GM21447 (cell line): Measurements from ENCODE around the gene SERGEF.

ENCODE experiments used
- ATAC-seq: cut with Tn5 transposase; IDR thresholded peaks from one replicate; pipeline ENCODE4 v1.9.1; 2021; ENCODE audit not compliant: unreplicated experiment

The SERGEF gene

GRCh38 chr11:17821648-17822400, 191.0 kb downstream of the SERGEF start:
- ATAC-seq, result no peak

GRCh38 chr11:17816232-17816931, 196.5 kb downstream of the SERGEF start:
- ATAC-seq, result no peak

GRCh38 chr11:17814546-17814945, 198.3 kb downstream of the SERGEF start:
- no peak for ATAC-seq

- no peak for ATAC-seq
Measured at GRCh38 chr11:17813391-17814059, 199.3 kb downstream of the SERGEF start.

- ATAC-seq, result no peak
Measured at GRCh38 chr11:17812865-17813187, 200.0 kb downstream of the SERGEF start.

- no peak for ATAC-seq
Measured at GRCh38 chr11:17812091-17812864, 200.6 kb downstream of the SERGEF start.

- ATAC-seq, result no peak
Measured at GRCh38 chr11:17811352-17811751, 201.5 kb downstream of the SERGEF start.

GRCh38 chr11:17810746-17811145, 202.1 kb downstream of the SERGEF start:
- no peak for ATAC-seq

- ATAC-seq, result no peak
Measured at GRCh38 chr11:17810041-17810440, 202.8 kb downstream of the SERGEF start.

- ATAC-seq, result no peak
Measured at GRCh38 chr11:17807034-17807433, 205.8 kb downstream of the SERGEF start.

- ATAC-seq, result no peak
Measured at GRCh38 chr11:17805873-17806272, 207.0 kb downstream of the SERGEF start.

GRCh38 chr11:17805043-17805442, 207.8 kb downstream of the SERGEF start:
- ATAC-seq, result no peak

GRCh38 chr11:17803754-17804334, 209.0 kb downstream of the SERGEF start:
- ATAC-seq, result no peak

GRCh38 chr11:17802491-17802890, 210.4 kb downstream of the SERGEF start:
- no peak for ATAC-seq

- ATAC-seq, result no peak
Measured at GRCh38 chr11:17801166-17801565, 211.7 kb downstream of the SERGEF start.

- no peak for ATAC-seq
Measured at GRCh38 chr11:17799147-17799546, 213.7 kb downstream of the SERGEF start.

- no peak for ATAC-seq
Measured at GRCh38 chr11:17798716-17799115, 214.1 kb downstream of the SERGEF start.

- no peak for ATAC-seq
Measured at GRCh38 chr11:17798253-17798652, 214.6 kb downstream of the SERGEF start.

GRCh38 chr11:17796154-17796553, 216.7 kb downstream of the SERGEF start:
- no peak for ATAC-seq

- ATAC-seq, result no peak
Measured at GRCh38 chr11:17794981-17795380, 217.9 kb downstream of the SERGEF start.

- no peak for ATAC-seq
Measured at GRCh38 chr11:17793642-17794170, 219.1 kb downstream of the SERGEF start.
